Measurements from ENCODE around the gene GRID2. TPM values are rescaled to one million over a fixed set of nuclear protein-coding genes. Genes with fewer than 3 reads are reported as not detected.

The GRID2 gene
- polyA plus RNA-seq, 1 of the 3 experiments (the other 2 are of a cell fraction): not detected

- no peak for TF ChIP-seq EP300 (IDR thresholded peaks at IDR 0.05; ENCODE audit: borderline replicate concordance in 1 of 2, low read depth in 1 of 2, low read length in 1 of 2)
- no peak for TF ChIP-seq USF2 (IDR thresholded peaks at IDR 0.05; ENCODE audit: borderline replicate concordance, low read depth, low read length)
- TF ChIP-seq FOSL2 (IDR thresholded peaks at IDR 0.05; ENCODE audit: borderline replicate concordance, low read depth): no peak
- no peak for TF ChIP-seq EZH2phosphoT487 (IDR thresholded peaks at IDR 0.05; ENCODE audit: borderline replicate concordance, low read depth)
- TF ChIP-seq GABPA (IDR thresholded peaks at IDR 0.05; ENCODE audit: low read depth): no peak
- TF ChIP-seq FOXJ3 (CRISPR knock-in tag; IDR thresholded peaks at IDR 0.05): no peak
- no peak for TF ChIP-seq ELF1 (IDR thresholded peaks at IDR 0.05)
- no peak for TF ChIP-seq USF1 (IDR thresholded peaks at IDR 0.05; ENCODE audit: borderline replicate concordance, low read depth)
- TF ChIP-seq SMC3 (IDR thresholded peaks at IDR 0.05; ENCODE audit: low read depth, low read length): no peak
- TF ChIP-seq RCOR1 (IDR thresholded peaks at IDR 0.05; ENCODE audit: low read length): no peak
- no peak for TF ChIP-seq MEF2A (IDR thresholded peaks at IDR 0.05; ENCODE audit: borderline replicate concordance, low read depth)
- no peak for TF ChIP-seq CTCF (IDR thresholded peaks at IDR 0.05)
- no peak for TF ChIP-seq CHD2 (IDR thresholded peaks at IDR 0.05; ENCODE audit: low read length, partially characterized antibody)
- no peak for TF ChIP-seq NFIC (IDR thresholded peaks at IDR 0.05; ENCODE audit: borderline replicate concordance)
- no peak for TF ChIP-seq YY1 (IDR thresholded peaks at IDR 0.05; ENCODE audit: low read depth)
- no peak for TF ChIP-seq TCF12 (IDR thresholded peaks at IDR 0.05)
- no peak for TF ChIP-seq TEAD4 (IDR thresholded peaks at IDR 0.05; ENCODE audit: borderline replicate concordance, insufficient read depth)
- no peak for TF ChIP-seq GATA2 (CRISPR knock-in tag; IDR thresholded peaks at IDR 0.05)
- no peak for TF ChIP-seq SIN3A (IDR thresholded peaks at IDR 0.05; ENCODE audit: borderline replicate concordance, low read depth, low read length)
- Histone ChIP-seq H3K27me3 (ENCODE audit: insufficient read depth) (no peaks in the 10 kb centered on the region), H3K79me2 (ENCODE audit: insufficient read depth) (no peaks in the 10 kb centered on the region), H4K20me1 (ENCODE audit: insufficient read depth) (no peaks in the 10 kb centered on the region), H3K4me1 (ENCODE audit: control insufficient read depth in 1 of 2, insufficient read depth in 2 of 2, low read depth in 1 of 2, low read length in 1 of 2) (no peaks in the 10 kb centered on the region; a peak in 1 of 4 replicates), H3K4me3 (ENCODE audit: low read depth in 2 of 2, low read length in 1 of 2) (no peak overlapping the region), H3K27ac (ENCODE audit: low read depth in 2 of 2, low read length in 1 of 2) (no peak overlapping the region), H3K9me2 (no peaks in the 10 kb centered on the region), H3K9me3 (no peaks in the 10 kb centered on the region), H2AFZ (ENCODE audit: low read depth) (no peak overlapping the region), H3K9ac (no peak overlapping the region), H3K4me2 (no peak overlapping the region), H3K36me3 (replicated peaks in 1 of 2; ENCODE audit: control insufficient read depth in 1 of 2, insufficient read depth in 2 of 2, low read length in 1 of 2) (no peaks in the 10 kb centered on the region), H3F3A (replicated peaks; ENCODE audit: insufficient read depth) (no peaks in the 10 kb centered on the region)
- no peak for DNase-seq
- POLR2A ChIA-PET: no interaction called here
- CTCF ChIA-PET: no interaction called here
- 38% methylated on average over 2 of the region's 2 CpGs for WGBS (ENCODE audit: low lambda C conversion rate)
Observed at GRCh38 chr4:92629302-92629701, 325.5 kb downstream of the GRID2 start.

Data from SK-N-SH (cell line).